Measurements from ENCODE around the gene KDELR3. TPM values are rescaled to one million over a fixed set of nuclear protein-coding genes. Genes with fewer than 3 reads are reported as not detected.
"Not testable (repeated sequence)": the region's sequence is repeated elsewhere in the genome, so short reads cannot be mapped to it uniquely, and the experiment has no call there.

The KDELR3 gene
- polyA plus RNA-seq, 3 donors from 2014 or later, result 0.56 TPM; not detected in 2

GRCh38 chr22:38469306-38469781, 1.4 kb downstream of the KDELR3 start:
- Mint-ChIP-seq H3K36me3 (no peaks in the 10 kb centered on the region), H3K4me3 (no peak overlapping the region), H3K27ac (no peak overlapping the region), H3K27me3 (ENCODE audit: low read depth in 3 of 3) (peaks cover 0 to 14% (median 12%) of the 10 kb centered on the region in 3 donors), H3K4me1 (peaks cover 0 to 9% of the 10 kb centered on the region in 2 donors), H3K9me3 (no peaks in the 10 kb centered on the region)
- no peak for DNase-seq

GRCh38 chr22:38470179-38470578, 2.3 kb downstream of the KDELR3 start:
- peaks cover 0 to 10% (median 9%) of the 10 kb centered on the region in 3 donors for H3K27me3 Mint-ChIP-seq (ENCODE audit: low read depth in 3 of 3)
- H3K4me1 Mint-ChIP-seq, H3K36me3 Mint-ChIP-seq, DNase-seq, H3K9me3 Mint-ChIP-seq, H3K4me3 Mint-ChIP-seq, H3K27ac Mint-ChIP-seq: not testable (repeated sequence)

GRCh38 chr22:38471237-38471636, 3.3 kb downstream of the KDELR3 start:
- Mint-ChIP-seq H3K4me3 (no peak overlapping the region), H3K36me3 (no peaks in the 10 kb centered on the region), H3K9me3 (no peaks in the 10 kb centered on the region), H3K27me3 (ENCODE audit: low read depth in 3 of 3) (peaks cover 0 to 9% (median 9%) of the 10 kb centered on the region in 3 donors), H3K27ac (no peak overlapping the region), H3K4me1 (peaks cover 0 to 9% of the 10 kb centered on the region in 2 donors)
- no peak for DNase-seq

DNA sequence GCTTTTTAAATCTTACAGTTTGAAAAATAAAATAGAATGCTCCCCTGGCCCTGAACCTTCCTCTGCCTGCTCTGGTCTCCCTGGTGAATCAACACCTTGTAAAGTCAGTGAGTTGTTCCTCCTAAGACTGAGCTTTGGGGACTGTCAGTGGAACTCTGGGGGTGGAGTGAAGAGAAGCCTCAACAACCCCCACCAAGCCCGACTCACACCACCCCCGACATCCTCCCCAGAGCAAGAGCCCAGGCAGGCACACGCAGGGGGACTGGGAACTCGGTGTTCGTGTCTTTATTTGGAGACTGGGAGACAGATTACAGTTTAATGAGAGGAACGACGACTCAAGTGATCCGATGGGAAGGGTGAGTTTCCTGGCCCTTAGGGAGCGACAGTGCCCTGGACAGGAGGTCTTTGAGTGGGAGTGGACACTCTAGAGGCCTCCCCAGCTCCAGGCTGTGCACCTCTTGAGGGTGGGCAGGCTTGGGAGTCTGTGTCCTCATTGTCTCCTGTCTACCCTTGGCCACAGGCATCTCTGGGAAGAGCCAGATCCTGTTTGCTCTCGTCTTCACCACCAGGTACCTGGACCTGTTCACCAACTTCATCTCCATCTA, 6.2 kb downstream of the KDELR3 start:
- no peaks in the 10 kb centered on the region for H3K4me1 Mint-ChIP-seq
- no peak overlapping the region for H3K27ac Mint-ChIP-seq
- H3K9me3 Mint-ChIP-seq, result no peaks in the 10 kb centered on the region
- H3K36me3 Mint-ChIP-seq, result no peaks in the 10 kb centered on the region
- H3K4me3 Mint-ChIP-seq, result no peak overlapping the region
- no peak for DNase-seq
- peaks cover 0 to 5% (median under 1%) of the 10 kb centered on the region in 3 donors for H3K27me3 Mint-ChIP-seq (ENCODE audit: low read depth in 3 of 3)

DNA sequence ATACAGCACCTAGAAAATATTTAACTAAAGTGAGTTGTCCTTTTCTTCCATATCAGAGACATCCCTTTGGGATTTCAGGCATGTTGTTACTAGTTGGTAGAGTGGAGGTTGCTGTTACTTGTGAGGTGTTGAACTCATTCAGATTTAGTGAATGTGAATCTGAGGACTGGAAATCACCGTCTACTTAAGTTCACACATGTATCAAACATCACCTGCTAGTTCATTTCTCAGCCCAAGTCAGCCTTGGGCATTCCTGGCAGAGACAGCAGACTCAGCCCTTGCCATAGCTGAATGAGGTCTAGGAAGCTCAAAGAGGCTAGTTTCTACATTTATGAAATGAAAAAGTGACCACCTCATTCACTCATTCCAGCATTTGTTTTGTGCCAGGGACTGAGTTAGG, 9.7 kb downstream of the KDELR3 start:
- Mint-ChIP-seq H3K27me3 (ENCODE audit: low read depth in 3 of 3) (peaks cover 0 to 2% (median 0%) of the 10 kb centered on the region in 3 donors), H3K27ac (peak overlapping the region in 4 of 6 donors; percentile 34 to 68 (median 55)), H3K9me3 (no peaks in the 10 kb centered on the region), H3K4me1 (peaks cover under 1 to 12% of the 10 kb centered on the region in 2 donors), H3K36me3 (peaks cover 2 to 14% (median 11%) of the 10 kb centered on the region in 3 donors), H3K4me3 (no peak overlapping the region)
- DNase-seq, result no peak

- no peak for DNase-seq
- no peaks in the 10 kb centered on the region for H3K9me3 Mint-ChIP-seq
- H3K27me3 Mint-ChIP-seq (ENCODE audit: low read depth in 3 of 3), result peaks cover 0 to 1% (median under 1%) of the 10 kb centered on the region in 3 donors
- peaks cover 5 to 28% (median 20%) of the 10 kb centered on the region in 3 donors for H3K36me3 Mint-ChIP-seq
- H3K27ac Mint-ChIP-seq, result peak overlapping the region in 3 of 6 donors; percentile 61 to 64 (median 62)
- H3K4me1 Mint-ChIP-seq, result peaks cover 2 to 26% of the 10 kb centered on the region in 2 donors
- H3K4me3 Mint-ChIP-seq, result no peak overlapping the region
These were observed 11.4 kb downstream of the KDELR3 start for GRCh38 chr22:38479096-38479837.

GRCh38 chr22:38481162-38481870, 13.4 kb downstream of the KDELR3 start:
- Mint-ChIP-seq H3K27ac (peak overlapping the region; percentile 10 to 73 (median 39)), H3K9me3 (no peaks in the 10 kb centered on the region), H3K36me3 (peaks cover 10 to 44% (median 30%) of the 10 kb centered on the region in 3 donors), H3K4me1 (peaks cover 6 to 32% of the 10 kb centered on the region in 2 donors), H3K4me3 (no peak overlapping the region), H3K27me3 (ENCODE audit: low read depth in 3 of 3) (peaks cover 0 to 5% (median 2%) of the 10 kb centered on the region in 3 donors)
- DNase-seq, result no peak

DNA sequence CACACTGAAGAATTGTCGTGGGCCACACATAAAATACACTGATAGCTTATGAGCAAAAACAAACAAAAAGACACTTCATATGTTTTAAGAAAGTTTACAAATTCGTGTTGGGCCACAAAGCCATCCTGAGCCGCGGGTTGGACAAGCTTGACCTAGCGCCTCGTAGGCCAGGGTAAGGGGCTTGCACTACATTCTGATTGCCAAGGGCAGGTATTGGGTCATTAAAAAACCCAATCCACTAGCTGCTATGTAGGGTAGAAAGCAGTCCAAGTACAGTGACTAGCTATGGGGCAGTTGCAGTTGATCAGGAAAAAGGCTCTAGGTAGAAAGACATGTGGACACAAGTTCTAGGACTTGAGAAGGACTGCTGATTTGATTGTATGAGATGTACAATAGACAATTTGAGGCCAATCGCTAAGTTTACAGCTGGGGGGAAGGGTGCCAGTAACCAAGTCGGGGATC, 14.0 kb downstream of the KDELR3 start:
- DNase-seq, result no peak
- peaks cover 10 to 50% (median 35%) of the 10 kb centered on the region in 3 donors for H3K36me3 Mint-ChIP-seq
- H3K27ac Mint-ChIP-seq, result peak overlapping the region; percentile 1 to 73 (median 50)
- H3K9me3 Mint-ChIP-seq, result no peaks in the 10 kb centered on the region
- peaks cover 6 to 37% of the 10 kb centered on the region in 2 donors for H3K4me1 Mint-ChIP-seq
- no peak overlapping the region for H3K4me3 Mint-ChIP-seq
- peaks cover 0 to 5% (median 2%) of the 10 kb centered on the region in 3 donors for H3K27me3 Mint-ChIP-seq (ENCODE audit: low read depth in 3 of 3)

DNA sequence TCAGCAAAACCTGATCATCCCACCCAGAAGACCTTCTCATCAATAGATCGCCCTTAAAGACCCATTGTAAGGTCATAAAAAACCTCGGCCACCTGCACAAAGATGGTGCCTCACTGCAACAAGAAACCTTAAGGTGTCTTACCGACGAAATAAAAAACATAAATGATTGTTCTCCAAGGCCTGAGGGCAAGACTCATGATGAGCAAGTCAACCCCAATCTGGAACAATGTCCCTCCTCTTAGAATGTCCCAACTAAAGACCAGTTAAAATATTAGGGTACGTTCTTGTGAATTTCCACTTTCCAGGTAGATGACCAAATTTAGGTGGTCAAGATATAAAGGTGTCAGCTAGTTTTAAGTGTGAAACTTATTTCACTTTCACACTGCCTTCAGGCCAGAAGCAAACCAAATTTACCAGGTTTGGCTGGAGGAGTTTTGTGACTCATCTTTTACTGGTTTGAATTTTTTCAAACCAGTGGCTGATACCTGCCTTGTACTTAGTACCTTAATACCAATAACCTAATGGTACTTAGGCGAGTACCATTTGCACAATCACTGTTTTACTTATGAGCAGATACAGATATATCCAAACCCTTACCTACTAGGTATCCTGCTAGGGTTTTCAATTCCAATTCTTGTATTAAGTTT, 14.9 kb downstream of the KDELR3 start:
- Mint-ChIP-seq H3K9me3 (no peaks in the 10 kb centered on the region), H3K4me1 (peaks cover 7 to 41% of the 10 kb centered on the region in 2 donors), H3K27me3 (ENCODE audit: low read depth in 3 of 3) (peaks cover 0 to 5% (median 2%) of the 10 kb centered on the region in 3 donors), H3K36me3 (peaks cover 10 to 52% (median 35%) of the 10 kb centered on the region in 3 donors), H3K4me3 (no peak overlapping the region), H3K27ac (peak overlapping the region in 4 of 6 donors; percentile 28 to 77 (median 54))
- no peak for DNase-seq

DNA sequence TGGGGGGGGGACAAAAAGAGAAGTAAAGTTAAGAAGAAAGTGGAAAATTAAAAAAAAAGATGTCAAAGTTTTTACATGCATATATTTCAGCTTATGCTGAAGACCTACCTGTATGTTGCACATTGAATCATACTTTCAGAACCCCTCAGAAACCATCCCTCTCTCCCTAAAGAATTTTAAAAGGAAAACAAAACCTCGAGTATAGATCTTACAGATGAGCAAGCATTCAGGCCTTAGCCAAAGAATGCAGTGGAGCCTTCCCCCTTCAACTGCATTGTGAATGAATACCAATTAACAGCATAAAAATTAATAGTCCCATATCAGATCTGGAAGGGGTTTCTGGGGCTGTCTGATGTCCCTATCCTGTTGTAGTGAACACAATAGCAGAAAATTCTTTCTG, 16.3 kb downstream of the KDELR3 start:
- H3K36me3 Mint-ChIP-seq, result peaks cover 10 to 66% (median 41%) of the 10 kb centered on the region in 3 donors
- H3K4me3 Mint-ChIP-seq, result no peak overlapping the region
- H3K27ac Mint-ChIP-seq, result peak overlapping the region in 4 of 6 donors; percentile 33 to 77 (median 50)

DNA sequence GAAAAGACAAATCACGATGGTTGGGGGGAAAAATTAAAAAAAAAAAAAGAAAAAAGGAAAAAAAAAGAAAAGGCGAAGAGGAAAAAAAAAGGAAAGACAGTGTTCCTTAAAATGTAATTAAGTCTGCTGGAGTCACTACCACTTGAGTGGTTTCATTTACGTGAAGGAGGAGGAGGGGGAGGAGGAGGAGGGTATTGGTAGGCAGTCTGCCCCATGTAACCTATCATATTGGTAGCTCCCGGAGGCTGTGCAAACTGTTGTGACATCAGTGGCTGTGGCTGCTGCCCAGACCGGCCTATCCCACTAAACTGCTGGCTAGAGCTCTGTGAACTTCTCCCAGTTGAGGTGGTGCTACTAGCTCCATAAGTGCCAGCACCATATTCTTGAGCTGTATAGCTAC, 17.9 kb downstream of the KDELR3 start:
- Mint-ChIP-seq H3K27ac (peak overlapping the region in 1 of 6 donors; percentile 43), H3K27me3 (ENCODE audit: low read depth in 3 of 3) (peaks cover 2 to 5% (median 2%) of the 10 kb centered on the region in 3 donors), H3K4me3 (no peak overlapping the region), H3K36me3 (peaks cover 16 to 79% (median 55%) of the 10 kb centered on the region in 3 donors), H3K9me3 (no peaks in the 10 kb centered on the region), H3K4me1 (peaks cover 15 to 64% of the 10 kb centered on the region in 2 donors)
- no peak for DNase-seq

More for the DNA sequence above, 16.3 kb downstream of the KDELR3 start:
- Mint-ChIP-seq H3K27me3 (ENCODE audit: low read depth in 3 of 3) (peaks cover 0 to 5% (median 2%) of the 10 kb centered on the region in 3 donors), H3K4me1 (peaks cover 13 to 52% of the 10 kb centered on the region in 2 donors), H3K9me3 (no peaks in the 10 kb centered on the region)
- no peak for DNase-seq

DNA sequence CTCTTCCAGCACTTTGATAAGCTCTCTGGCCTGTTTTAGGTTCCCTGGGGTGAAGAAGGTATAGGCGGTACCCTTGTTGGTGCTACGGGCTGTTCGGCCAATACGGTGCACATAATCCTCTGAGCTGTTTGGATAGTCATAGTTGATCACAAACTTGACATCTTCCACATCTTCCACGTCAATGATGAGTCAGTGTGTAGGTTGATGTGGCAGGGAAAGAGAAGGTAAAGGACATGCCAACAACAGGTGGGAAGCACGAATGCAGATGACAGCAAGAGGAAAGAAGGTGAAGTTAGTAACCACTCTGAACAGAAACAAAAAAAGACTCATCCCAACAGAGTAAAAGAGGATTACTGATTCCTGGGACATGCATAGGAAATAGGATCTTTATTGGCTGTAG, 20.1 kb downstream of the KDELR3 start:
- Mint-ChIP-seq H3K9me3 (no peaks in the 10 kb centered on the region), H3K36me3 (peaks cover 11 to 71% (median 49%) of the 10 kb centered on the region in 3 donors), H3K4me1 (peaks cover 13 to 48% of the 10 kb centered on the region in 2 donors), H3K27ac (peak overlapping the region in 5 of 6 donors; percentile 31 to 77 (median 64)), H3K4me3 (no peak overlapping the region), H3K27me3 (ENCODE audit: low read depth in 3 of 3) (peaks cover 2 to 5% (median 4%) of the 10 kb centered on the region in 3 donors)
- DNase-seq, result no peak

DNA sequence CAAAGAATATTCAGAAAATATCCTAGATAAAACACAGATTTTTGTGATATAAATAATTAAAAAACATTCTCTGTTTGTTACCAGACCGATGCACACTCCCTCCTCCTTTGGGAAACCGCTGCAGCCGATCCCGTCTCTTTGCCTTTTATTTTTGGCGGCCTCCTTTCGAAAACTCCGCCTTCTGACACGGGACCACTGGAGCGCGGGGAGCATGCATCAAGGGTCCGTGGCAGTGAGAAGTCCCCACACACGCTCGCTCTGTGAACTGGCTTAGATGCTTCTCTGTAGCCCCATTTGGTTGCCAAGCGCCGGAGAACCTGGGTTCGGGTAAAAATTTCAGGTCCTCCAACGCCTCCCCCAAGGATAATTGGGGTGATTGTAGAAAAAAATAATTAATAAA, 21.2 kb downstream of the KDELR3 start:
- H3K27ac Mint-ChIP-seq, result peak overlapping the region in 2 of 6 donors; percentile 22 to 65
- H3K4me1 Mint-ChIP-seq, result peaks cover 18 to 47% of the 10 kb centered on the region in 2 donors

More for the DNA sequence above, 21.2 kb downstream of the KDELR3 start:
- peaks cover 15 to 73% (median 52%) of the 10 kb centered on the region in 3 donors for H3K36me3 Mint-ChIP-seq
- DNase-seq, result no peak
- H3K9me3 Mint-ChIP-seq, result no peaks in the 10 kb centered on the region
- no peak overlapping the region for H3K4me3 Mint-ChIP-seq
- H3K27me3 Mint-ChIP-seq (ENCODE audit: low read depth in 3 of 3), result peaks cover 2 to 5% (median 4%) of the 10 kb centered on the region in 3 donors
